ENCODE results near the gene FSTL1. TPM values are rescaled to one million over a fixed set of nuclear protein-coding genes. Genes with fewer than 3 reads are reported as not detected.

The FSTL1 gene
- total and polyA plus RNA-seq, 2 of the 8 experiments (the other 6 are each of a cell fraction or from before 2014, with no cell fraction given) = 158 to 516 TPM

DNA sequence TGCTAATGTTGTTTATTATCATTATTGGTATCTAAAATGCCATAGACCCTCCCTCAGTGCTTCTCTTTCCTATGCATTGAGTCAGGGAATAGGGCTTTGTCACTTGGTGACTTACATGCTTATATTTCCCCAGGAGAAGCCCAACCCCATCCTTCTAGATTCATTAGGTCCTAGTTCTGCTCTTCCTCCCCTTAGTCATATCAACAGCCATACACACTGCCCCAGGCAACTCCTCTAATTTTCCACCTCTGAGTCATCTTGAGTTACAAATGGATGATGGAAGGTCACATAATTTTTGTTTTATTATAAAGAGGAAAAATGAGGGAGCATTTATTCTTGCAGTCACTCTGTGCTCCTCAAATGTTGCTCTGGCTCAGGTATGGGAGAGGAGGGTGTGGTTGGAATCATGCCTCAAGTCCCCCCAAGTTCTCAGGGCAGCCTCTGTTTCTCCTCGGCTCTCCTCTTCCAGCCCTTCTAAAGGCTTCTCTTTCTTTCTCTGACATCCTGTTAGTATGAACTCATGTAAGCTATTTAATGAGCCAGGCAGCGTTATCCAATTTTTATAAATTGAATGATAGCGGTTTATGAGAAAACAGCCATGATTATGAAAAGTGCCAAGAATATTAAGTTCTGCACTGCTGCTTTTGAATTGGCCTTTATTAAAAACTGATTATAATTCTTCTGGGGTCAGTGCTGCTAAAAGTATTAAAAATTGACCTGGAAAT lies 45.6 kb upstream of the FSTL1 start:
- Histone ChIP-seq H2BK20ac (ENCODE audit: low read length) (peak overlapping the region; percentile 96; the same call in 1 of the 2 replicates), H2AK5ac (ENCODE audit: low read depth, low read length) (no peak overlapping the region), H3K56ac (replicated peaks; ENCODE audit: insufficient read length, low read depth, low read length) (no peak overlapping the region), H3K9ac (replicated peaks in 1 of 4; ENCODE audit: extremely low read depth in 1 of 4, low read depth in 3 of 4, low read length in 3 of 4) (no peak overlapping the region), H3K79me1 (ENCODE audit: low read depth, low read length) (no peaks in the 10 kb centered on the region), H3K9me3 (ENCODE audit: insufficient read depth in 2 of 2, low read depth in 1 of 2, low read length in 1 of 2) (no peaks in the 10 kb centered on the region), H3K14ac (ENCODE audit: insufficient read length) (no peak overlapping the region), H4K5ac (ENCODE audit: insufficient read length, low read depth, low read length) (no peak overlapping the region), H3K4me2 (ENCODE audit: insufficient read depth in 1 of 2, low read depth in 2 of 2, low read length in 2 of 2) (no peak overlapping the region), H3K27ac (ENCODE audit: low read depth, low read length) (no peak overlapping the region), H3K23me2 (ENCODE audit: low read depth, low read length) (no peaks in the 10 kb centered on the region; the same call in 1 of the 2 replicates), H2AFZ (ENCODE audit: low read length) (no peak overlapping the region), H3K36me3 (ENCODE audit: control insufficient read depth in 2 of 4, insufficient read depth in 4 of 4, low read length in 3 of 4) (no peaks in the 10 kb centered on the region), H2BK12ac (ENCODE audit: low read depth, low read length) (peak overlapping the region; percentile 55; the same call in 1 of the 2 replicates), H2BK5ac (ENCODE audit: low read depth, low read length) (no peak overlapping the region; the same call in 1 of the 2 replicates), H2BK15ac (ENCODE audit: low read length) (no peak overlapping the region), H3K23ac (ENCODE audit: insufficient read length) (no peak overlapping the region), H2BK120ac (replicated peaks; ENCODE audit: low read depth, low read length) (no peak overlapping the region), H4K8ac (ENCODE audit: extremely low read depth, insufficient read depth, low read length) (no peak overlapping the region), H4K91ac (replicated peaks; ENCODE audit: insufficient read length, low read length) (no peak overlapping the region), H3K18ac (ENCODE audit: extremely low read depth, low read length) (0 out of 2 replicates have a peak overlapping the region, but pooled peaks have one; percentile 11), H3K4ac (replicated peaks; ENCODE audit: insufficient read length, low read depth, low read length) (no peak overlapping the region), H4K20me1 (replicated peaks in 1 of 2; ENCODE audit: control insufficient read depth in 1 of 2, insufficient read depth in 2 of 2, low read length in 2 of 2) (no peaks in the 10 kb centered on the region), H3K27me3 (replicated peaks in 1 of 4; ENCODE audit: control insufficient read depth in 3 of 4, extremely low read depth in 1 of 4, insufficient read depth in 3 of 4, low read length in 3 of 4) (no peaks in the 10 kb centered on the region), H3K79me2 (ENCODE audit: control insufficient read depth in 1 of 2, insufficient read depth in 2 of 2, low read length in 2 of 2) (no peaks in the 10 kb centered on the region), H3K4me1 (replicated peaks in 1 of 4; ENCODE audit: control insufficient read depth in 3 of 4, insufficient read depth in 4 of 4, low read length in 3 of 4) (peaks cover 6 to 9% (median 7%) of the 10 kb centered on the region in 4 experiments; a peak in 6 of 7 replicates), H3K4me3 (ENCODE audit: extremely low read depth in 1 of 4, insufficient read depth in 2 of 4, low read depth in 3 of 4, low read length in 4 of 4) (no peak overlapping the region)
- WGBS, 2 experiments (ENCODE audit: extremely low coverage in 1 of 2, insufficient coverage in 1 of 2, insufficient read length in 1 of 2, insufficient replicate concordance in 2 of 2, low coverage in 1 of 2, low lambda C conversion rate in 2 of 2, missing lambda C conversion rate in 1 of 2) = 87% methylated on average over 3 of the region's 3 CpGs; no CpG with 5 or more reads in 1 of the 2 experiments
- FAIRE-seq (no peak), DNase-seq (ENCODE audit: low read depth in 1 of 2, low spot score in 2 of 2) (no peak)
- TF ChIP-seq POLR2A (IDR thresholded peaks at IDR 0.05; ENCODE audit: control extremely low read depth in 1 of 2, low read depth in 2 of 2, low read length in 2 of 2) = peak in 1 of 2 experiments; percentile 33; a peak in 1 of 3 replicates
- TF ChIP-seq POLR2AphosphoS5 (IDR thresholded peaks at IDR 0.05; ENCODE audit: low read depth, low read length) = no peak
- CTCF ChIA-PET (ENCODE audit: partially characterized antibody) = no interaction called here
- POLR2A ChIA-PET (ENCODE audit: partially characterized antibody) = no interaction called here
